Middle frontal gyrus (tissue), 1 donor: ENCODE measurements around the gene MTA3.

Experiments
- DNase-seq: peaks from one replicate; pipeline ENCODE4 v3.0.0-alpha.2; 2015; ENCODE audit warnings: low spot score; ENCODE audit errors: extremely low spot score

MTA3 gene

DNA sequence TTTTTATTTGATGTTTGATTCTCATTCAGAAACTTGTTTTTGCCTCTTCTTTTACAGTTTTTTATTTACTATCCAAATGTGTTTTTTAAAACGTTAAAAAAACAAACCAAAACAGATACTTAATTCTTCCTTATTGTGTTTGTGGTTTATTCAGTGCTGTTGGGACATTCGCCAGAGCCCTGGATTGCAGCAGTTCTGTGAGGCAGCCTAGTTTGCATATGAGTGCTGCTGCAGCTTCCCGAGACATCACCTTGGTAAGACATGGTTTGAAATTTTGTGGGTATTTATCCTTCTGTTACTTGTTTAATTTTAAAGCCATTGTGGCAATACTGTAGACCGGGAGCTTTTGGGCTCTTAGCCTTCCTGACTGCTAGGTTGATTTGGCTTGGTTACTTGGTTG lies 91.2 kb downstream of the MTA3 start:
- DNase-seq = no peak

DNA sequence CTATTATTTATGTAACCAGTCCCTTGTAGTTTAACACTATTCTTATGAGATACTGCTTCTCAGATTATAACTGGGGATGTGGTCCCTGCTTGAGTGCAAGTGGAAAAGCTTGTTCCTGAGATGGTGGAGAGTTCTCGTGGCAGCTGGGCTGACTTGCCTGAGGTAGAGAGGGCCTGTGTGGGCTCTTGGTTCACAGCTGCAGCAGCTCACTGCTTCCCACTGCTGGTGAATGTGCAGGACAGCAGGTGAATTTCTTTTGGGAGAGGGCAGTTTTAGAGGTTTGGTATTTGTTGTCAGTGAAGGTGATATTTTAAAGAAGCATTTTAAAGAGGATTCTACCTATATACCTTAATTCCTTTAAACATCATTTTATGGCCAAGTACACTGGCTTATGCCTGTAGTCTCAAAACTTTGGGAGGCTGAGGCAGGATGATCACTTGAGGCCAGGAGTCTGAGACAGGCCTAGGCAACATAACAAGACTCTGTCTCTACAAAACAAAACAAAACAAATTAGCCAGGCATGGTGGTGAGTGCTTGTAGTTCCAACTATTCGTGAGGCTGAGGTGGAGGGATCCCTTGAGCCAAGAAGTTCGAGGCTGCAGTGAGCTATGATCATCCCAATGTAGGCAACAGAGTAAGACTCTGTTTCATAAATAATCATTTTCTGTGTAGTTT lies 94.8 kb downstream of the MTA3 start:
- DNase-seq = peak; percentile 41

DNA sequence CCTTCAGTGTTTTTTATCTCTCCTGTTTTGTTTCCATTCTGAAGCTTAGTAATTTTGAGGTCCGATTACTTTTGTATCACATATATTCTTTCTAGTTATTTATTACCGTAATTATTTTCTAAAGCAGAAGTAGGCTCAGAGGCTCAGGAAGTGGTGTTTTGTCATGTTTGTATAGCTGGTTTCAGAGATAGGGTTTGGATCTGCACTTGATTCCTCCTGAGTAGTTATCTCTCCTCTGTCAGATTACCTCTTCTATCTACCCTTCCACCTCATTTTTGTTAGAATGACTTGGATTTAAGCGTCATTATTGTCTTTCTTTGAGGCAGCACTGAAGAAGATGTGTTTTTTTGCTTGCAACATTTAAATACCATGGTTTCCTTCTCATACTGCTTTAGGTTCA lies 95.4 kb downstream of the MTA3 start:
- DNase-seq = no peak

DNA sequence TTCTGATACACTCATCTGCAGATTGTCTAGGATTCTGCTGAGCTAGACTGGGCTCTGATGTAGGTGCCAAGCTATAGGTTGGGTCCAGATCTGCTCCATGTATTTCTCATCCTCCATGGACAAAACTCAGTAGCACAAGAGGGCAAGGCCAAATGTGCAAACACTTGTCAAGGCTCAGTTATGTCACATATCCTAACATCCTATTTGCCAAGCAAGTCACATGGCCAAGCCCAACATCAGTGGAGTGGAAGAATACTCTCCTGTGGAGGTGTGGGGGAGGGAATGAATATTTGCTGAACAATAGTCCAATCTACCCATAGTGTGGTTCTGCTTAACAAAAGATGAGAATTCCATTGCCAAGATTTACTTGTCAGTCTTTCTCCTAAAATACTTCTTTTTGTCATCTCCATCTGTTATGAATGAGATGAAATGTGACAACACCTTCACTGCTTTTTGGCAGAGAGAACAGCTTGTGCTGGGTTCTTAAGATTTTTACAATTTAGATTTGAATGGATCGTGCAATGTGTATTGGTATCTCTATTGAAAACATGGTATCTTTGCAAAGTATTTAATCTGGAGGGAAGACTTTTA lies 105.7 kb downstream of the MTA3 start:
- no peak for DNase-seq

DNA sequence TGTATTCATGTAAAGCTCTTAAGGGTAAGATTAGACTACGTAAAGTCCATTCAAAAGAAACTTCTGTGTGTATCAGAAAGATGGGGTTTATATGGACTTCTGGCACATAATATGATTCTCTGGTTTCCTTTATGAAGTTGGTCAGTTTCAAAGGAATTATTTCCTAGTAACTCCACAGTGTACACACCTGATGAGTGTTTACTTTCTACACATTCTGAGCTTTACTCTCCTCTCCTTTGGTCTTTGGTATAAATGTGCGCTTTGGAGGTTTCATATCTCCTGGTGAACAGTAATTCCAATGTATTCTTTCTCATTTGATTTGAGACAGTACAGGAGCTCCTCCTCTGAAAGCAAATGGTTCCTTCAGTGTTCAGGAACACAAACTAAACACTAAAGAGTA lies 107.4 kb downstream of the MTA3 start:
- DNase-seq = no peak

DNA sequence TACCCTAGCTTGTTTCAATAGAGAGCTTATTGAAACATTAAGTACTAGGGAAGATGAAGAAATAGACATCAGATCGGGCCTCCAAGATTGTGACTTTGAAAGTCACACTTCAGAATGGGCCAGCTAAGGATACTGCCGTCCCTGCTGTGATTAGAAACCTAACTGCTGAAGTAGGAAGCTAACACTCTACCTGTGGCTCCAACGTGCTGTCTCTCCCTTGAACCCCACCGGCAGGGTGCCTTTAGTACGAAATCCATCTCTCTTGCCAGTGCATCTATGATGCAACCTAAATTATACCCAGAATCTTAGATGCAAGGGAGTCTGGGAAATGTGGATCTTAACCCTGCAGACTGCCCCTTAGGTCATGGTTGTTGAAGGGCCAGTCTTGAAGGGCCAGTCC lies 116.9 kb downstream of the MTA3 start:
- DNase-seq = no peak

DNA sequence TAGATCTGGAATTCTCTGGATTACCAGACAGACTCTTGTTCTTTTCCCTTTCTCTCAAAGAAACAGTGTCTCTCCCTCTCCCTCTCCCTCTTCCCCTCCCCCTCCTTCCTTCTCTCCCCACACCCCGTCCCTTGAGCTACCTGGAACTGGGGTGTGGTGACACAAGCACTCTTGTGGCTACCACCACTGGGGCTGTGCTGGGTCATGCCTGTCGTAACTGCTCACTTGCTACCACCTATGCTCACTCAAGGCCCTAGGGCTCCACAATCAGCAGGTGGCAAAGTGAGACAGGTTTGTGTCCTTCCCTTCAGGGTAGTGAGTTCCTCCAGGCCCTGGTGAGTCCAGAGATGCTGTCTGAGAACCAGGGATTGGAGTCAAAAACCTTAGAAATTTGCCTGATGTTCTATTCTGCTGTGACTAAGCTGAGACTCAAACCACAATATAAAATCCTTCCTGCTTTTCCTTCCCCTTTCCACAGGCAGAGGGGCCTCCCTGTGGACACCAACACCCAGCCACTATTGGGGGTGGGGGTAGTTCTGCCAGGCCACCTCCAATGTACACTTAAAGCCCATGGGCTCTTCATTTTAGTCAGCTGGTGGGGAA lies 124.7 kb downstream of the MTA3 start:
- DNase-seq = no peak

DNA sequence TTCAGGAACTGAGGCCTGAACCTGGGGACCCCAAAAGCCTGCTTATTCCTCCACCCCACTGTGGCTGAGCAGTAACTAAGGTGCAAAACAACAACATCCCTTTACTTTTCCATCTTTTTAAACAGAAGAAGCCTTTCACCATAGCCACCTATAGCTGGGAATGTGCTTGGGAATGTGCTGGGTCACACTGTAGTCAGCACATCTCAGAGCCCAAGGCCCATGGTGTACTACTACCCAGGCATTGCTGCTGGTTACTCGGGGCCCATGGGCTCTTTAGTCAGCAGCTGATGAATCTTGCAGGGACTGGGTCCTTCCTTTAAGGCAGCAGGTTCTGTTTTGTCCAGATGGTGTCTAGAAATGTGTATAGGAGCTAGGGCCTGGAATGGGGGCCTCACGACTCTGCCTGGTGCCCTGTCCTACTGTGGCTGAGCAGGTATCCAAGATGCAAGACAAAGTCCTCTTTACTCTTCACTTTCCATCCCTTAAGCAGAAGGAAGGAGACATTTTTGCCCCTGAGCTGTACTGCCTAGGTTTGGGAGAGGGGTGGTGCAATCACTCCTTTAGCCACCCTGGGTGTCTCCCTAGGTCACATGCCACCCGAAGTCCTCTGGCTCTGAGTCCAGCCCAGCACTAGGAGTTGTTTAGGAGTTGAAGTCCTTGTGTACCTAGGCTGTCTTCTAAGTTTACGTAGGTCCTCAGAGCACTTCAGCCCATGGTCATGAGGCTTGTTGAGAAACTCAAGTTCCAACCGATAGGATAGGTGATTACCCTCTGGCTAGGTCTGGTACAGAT lies 125.5 kb downstream of the MTA3 start:
- DNase-seq = no peak

DNA sequence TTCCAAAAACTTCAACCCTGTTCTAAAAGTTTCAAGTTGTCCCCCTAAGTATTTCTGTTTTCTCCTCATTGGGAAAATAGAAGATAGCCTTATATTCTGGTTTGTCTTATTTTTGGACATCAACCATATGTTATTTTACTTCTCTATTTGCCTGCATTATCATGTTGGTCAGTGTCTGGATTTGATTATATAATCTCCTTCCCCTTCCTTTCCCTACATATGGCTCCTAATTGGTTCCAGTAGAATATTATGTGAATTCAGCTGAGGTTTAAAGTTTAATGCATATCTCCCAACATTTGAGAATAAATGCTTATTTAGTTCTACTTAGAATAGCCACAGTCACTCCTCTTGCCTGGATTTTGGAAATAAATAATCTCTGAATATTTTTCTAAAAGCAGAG lies 128.6 kb downstream of the MTA3 start:
- no peak for DNase-seq

DNA sequence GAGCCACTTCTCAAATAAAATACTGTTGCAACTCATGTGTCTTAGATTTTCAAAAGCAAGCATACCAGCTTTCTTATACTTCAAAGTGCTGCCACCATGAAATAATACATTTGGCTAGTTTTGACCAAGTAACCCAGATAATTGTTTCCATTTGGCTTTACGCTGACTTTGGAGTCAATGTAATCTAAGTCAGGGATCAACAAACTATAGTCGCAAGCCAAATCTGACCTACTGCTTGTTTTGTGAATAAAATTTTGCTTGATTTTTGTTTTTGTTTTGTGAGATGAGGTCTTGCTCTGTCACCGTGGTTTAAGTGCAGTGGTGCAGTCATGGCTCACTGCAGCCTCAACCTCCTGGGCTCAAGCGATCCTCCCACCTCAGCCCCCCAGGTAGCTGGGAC lies 130.5 kb downstream of the MTA3 start:
- DNase-seq = no peak

DNA sequence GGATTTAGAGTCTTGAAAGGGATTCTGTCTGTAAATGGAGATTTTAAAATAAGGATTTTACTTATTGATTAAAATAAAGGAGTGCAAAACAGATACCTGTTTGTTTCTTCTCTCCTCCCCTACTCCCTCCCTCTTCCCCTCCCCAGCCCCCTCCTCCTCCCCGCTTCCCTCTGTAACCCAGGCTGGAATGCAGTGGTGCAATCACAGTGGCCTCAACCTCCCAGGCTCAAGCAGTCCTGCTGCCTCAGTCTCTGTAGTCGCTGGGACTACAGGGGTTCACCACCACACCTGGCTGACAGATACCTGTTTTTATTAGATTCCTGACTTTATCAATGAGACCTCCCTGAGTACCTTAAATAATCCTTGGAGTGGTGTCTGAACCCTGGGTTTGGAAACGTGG lies 138.4 kb downstream of the MTA3 start:
- DNase-seq = no peak

DNA sequence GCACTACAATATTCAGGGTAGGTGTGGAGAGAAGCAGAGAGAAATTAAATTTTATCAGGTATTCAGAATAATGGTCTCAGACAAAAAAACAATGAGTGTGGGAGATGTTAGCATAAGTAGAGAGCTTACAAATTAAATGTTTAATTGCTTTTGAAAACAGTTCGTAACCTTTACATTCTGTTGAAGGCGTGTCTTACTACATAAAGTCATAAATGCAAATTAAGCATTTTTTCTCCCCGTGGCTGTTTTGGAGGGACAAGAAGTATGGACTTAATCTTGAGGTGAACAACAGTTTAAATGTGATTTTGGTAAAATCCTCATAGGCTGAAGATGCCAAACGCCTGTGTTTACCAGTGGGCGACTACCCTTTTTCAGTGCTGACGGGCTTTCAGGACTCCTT lies 139.7 kb downstream of the MTA3 start:
- no peak for DNase-seq

DNA sequence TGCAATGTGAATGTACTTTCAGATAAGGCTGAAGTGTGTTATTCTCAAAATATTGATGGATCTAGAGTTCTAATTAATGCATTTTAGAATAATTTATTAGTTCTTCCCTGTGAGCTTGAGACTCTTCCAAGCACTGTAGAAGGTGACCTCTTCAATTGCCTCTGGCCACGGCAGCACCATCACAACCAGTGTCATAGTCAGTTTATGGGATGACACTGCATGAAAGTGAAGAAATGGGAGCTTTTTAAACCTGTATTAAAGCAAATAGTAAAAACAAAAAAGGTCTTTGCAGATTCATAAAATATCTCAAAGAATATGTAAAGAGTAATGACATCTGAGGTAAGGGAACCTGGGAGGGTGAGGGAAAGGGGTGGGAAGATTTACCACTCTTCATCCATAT lies 143.5 kb downstream of the MTA3 start:
- no peak for DNase-seq

DNA sequence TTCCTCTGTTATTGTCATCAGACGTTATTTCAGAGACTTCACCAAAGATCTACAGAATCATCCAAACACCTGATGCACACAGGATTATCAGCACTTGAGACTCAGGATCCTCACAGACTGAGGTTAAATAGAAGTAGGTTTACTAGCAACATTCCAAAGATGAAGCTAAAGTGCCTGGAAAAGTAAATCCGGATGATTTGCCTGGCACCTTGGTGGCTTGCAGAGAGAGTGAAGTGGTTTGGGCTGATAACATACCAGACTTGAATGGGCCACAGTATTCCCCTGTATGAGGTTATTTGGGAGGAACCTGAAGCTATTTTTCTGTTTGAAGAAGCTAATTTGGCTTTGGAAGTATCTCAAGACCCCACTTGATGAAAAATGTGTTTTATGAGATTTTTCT lies 144.5 kb downstream of the MTA3 start:
- no peak for DNase-seq

DNA sequence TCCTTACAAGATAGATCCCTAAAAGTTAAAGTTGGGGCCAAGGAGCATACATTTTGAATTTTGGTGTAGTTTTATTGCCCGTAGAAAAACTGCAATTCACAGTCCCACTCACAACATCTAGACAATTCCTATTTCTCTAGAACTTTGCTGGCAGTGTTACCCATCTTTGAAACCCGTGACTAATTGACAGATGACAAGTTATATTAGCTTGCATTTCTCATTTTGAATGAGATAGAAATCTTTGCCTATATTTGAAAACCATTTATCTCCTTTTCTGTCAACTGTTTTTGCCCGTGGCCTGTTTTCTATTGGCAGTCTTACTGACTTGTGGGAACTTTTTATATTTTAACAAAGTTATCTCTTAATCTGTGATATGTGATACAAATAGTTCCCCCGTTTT lies 145.5 kb downstream of the MTA3 start:
- DNase-seq = no peak

DNA sequence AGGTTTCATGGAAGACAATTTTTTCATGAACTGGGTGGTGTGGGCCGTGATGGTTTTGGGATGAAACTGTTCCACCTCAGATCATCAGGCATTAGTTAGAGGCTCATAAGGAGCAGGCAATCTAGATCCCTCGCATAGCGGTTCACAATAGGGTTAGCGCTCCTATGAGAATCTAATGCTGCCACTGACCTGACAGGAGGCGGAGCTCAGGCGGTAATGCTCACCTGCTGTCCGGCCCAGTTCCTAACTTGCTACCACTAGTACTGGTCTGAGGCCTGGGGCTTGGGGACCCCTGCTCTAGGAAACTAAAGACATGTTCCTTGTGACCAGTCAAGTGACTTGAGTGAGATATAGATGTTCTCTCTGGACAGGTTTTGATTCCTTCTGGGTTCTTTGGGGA lies 146.3 kb downstream of the MTA3 start:
- DNase-seq = no peak

DNA sequence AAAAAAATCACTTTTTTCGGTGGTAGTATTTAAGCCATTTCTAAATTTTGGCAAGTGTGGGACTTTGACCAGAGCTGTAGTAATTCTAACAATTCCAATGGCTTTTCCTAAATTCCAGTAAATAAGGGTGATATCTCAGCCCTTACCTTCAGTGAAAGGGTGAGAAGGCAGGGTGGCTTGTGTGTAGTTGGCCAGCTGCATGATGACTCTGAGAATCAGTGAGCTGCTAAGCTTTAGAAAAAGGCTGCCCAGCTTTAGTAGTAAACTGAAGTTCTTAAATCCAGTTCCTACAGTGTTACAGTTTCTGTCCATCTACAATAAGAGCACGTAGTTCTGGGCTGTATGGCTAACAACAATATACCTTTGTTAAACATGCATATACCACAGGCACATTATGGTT lies 153.5 kb downstream of the MTA3 start:
- no peak for DNase-seq

DNA sequence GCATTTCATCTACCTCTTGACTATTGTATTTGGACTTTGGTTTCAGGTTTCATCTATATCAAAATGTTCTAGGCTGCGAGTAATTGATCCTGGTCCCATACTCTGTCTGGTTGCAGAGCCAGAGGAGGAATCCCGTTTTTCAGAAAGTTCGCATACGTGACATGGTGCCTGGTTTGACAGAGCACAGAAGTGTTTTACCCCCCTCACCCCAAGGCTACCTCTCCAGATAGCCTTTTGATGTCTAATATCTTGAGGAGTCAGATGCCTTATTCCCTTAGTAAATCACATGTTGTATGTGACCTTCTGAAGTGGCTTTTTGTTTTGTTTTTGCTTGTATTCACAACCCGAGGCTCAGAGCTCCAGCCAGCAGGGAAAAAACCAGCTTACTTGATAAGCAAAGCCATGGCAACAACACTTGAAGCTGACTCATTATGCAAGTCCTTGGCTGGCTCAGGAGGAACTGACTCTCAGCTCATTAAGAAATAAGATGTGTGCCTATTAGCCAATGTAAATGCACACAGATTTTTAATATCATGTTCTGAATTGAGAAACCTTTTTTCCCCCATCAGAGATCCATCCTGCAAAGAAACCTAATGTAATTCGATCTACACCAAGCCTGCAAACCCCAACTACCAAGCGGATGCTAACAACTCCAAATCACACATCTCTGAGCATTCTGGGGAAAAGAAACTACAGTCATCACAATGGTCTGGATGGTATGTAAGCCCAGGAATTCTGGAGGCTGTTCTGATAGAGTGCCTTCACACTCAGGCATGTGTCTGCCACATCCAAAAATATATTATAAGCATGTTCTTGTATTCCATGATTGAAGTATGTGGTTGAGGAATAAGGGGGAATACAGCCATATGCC lies 154.1 kb downstream of the MTA3 start:
- peak; percentile 16 for DNase-seq

DNA sequence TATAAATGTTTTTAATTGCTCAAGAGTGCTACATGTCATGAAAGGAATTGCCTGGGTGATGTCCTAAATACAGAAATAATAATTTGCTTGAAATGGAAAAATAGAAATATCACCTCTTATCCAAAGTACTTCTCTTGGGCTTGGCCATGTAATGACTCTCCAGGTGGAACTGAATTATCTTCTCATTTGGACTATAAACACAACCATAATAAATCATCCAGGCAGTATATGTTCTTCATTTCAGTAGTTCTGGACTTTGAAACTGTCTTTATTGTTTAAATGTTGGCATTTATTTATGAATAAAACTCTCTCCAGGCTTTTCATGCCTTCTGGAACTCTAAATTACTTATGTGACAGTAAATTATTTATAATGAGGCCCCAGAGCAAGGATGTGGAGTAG lies 155.0 kb downstream of the MTA3 start:
- no peak for DNase-seq

DNA sequence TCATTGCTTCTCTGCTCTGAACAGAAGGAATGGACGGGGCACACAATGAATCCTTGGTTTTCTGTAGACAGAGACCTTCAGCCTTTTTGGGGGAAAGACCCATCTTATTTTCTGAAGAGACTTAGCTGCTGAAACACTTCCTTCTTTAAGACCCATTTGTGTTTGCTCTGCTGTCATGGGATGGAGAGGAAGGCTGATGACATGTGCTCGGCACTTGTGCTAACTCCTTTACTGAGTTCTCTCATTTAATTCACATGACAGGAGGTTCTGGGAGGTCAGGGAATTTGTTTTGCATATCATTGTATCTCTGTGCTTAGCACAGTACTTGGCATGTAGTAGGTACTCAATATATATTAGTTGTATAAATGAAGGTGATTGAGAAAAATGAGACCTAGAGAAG lies 156.5 kb downstream of the MTA3 start:
- DNase-seq = no peak

DNA sequence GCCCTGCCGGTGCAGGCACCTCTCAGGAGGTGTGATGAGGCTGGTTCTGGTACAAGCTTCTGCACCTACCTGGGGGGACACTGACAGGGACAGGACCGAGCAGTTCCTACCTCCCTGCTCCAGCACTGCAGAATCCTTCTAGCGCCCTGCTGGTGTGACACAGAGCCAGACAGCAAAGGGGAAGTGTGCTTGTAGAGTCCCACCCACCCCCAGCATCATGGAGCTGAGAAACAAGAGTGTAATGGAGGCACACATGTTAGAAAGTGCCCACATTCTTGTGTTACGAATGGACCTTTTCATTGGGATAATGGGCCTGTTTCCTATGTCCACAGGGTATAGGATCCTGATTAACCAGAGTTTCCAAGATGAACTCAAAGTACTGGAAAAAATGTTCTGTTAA lies 157.2 kb downstream of the MTA3 start:
- no peak for DNase-seq
